MM.1S (cell line): Measurements from ENCODE around the gene USP17L21.
"Not testable (repeated sequence)": the region's sequence is repeated elsewhere in the genome, so short reads cannot be mapped to it uniquely, and the experiment has no call there.

Experiments
- DNase-seq: peaks from one replicate; pipeline ENCODE4 v3.0.0-alpha.2; 2015
- H2AFZ ChIP-seq: fragments of 300-600 bp; sonication (generic); 2 replicates; pipeline ENCODE4 v1.6.0; 2016; ENCODE audit warnings: antibody characterized with exemption, low read length
- H3F3A ChIP-seq: fragments of 300-600 bp; sonication (generic); 2 replicates; pipeline ENCODE4 v1.6.1; 2016; ENCODE audit warnings: mild to moderate bottlenecking, antibody characterized with exemption, low read length, moderate library complexity, mixed read lengths; ENCODE audit not compliant: insufficient read depth
- H3K27ac ChIP-seq: fragments of 300-600 bp; sonication (generic); 2 replicates; pipeline ENCODE4 v1.5.1; 2016; ENCODE audit warnings: mild to moderate bottlenecking, low read length
- H3K27me3 ChIP-seq: fragments of 300-600 bp; sonication (generic); replicated peaks from 2 replicates; pipeline ENCODE4 v1.6.0; 2016; ENCODE audit warnings: low read length; ENCODE audit not compliant: insufficient read depth
- H3K36me3 ChIP-seq: fragments of 300-600 bp; sonication (generic); replicated peaks from 2 replicates; pipeline ENCODE4 v1.6.1; 2016; ENCODE audit warnings: mild to moderate bottlenecking, low read length, mixed read lengths; ENCODE audit not compliant: insufficient read depth
- H3K4me1 ChIP-seq: fragments of 300-600 bp; sonication (generic); 2 replicates; pipeline ENCODE4 v1.6.1; 2016; ENCODE audit warnings: low read length, mixed read lengths
- H3K4me2 ChIP-seq: fragments of 300-600 bp; sonication (generic); 2 replicates; pipeline ENCODE4 v1.6.0; 2016; ENCODE audit warnings: low read depth, low read length
- H3K4me3 ChIP-seq: fragments of 300-600 bp; sonication (generic); 2 replicates; pipeline ENCODE4 v1.5.1; 2016; ENCODE audit warnings: low read length, mixed read lengths
- H3K79me2 ChIP-seq: fragments of 300-600 bp; sonication (generic); 2 replicates; pipeline ENCODE4 v1.6.1; 2016; ENCODE audit warnings: mixed run types, low read length, mixed read lengths
- H3K9ac ChIP-seq: fragments of 300-600 bp; sonication (generic); 2 replicates; pipeline ENCODE4 v1.6.1; 2016; ENCODE audit warnings: low read length, mixed read lengths
- H3K9me2 ChIP-seq: fragments of 300-600 bp; sonication (generic); replicated peaks from 2 replicates; pipeline ENCODE4 v1.6.1; 2016; ENCODE audit warnings: mild to moderate bottlenecking, low read length, mixed read lengths; ENCODE audit not compliant: insufficient read depth
- H3K9me3 ChIP-seq: fragments of 300-600 bp; sonication (generic); replicated peaks from 2 replicates; pipeline ENCODE4 v1.6.1; 2016; ENCODE audit warnings: mild to moderate bottlenecking, low read length, mixed read lengths; ENCODE audit not compliant: insufficient read depth
- H4K20me1 ChIP-seq: fragments of 300-600 bp; sonication (generic); 2 replicates; pipeline ENCODE4 v1.6.1; 2016; ENCODE audit warnings: mild to moderate bottlenecking, low read length, moderate library complexity, mixed read lengths; ENCODE audit not compliant: insufficient read depth

The USP17L21 gene

GRCh38 chr4:9262572-9262971 lies at the start of gene USP17L21:
USP17L21 (plus strand) TSS chr4:9262872; CDS start chr4:9262872, 0 bp downstream.
- DNase-seq, H3K27ac ChIP-seq, H2AFZ ChIP-seq, H3K9me3 ChIP-seq, H3F3A ChIP-seq, H3K9me2 ChIP-seq, H3K4me3 ChIP-seq, H3K4me2 ChIP-seq, H3K9ac ChIP-seq, H3K4me1 ChIP-seq, H4K20me1 ChIP-seq, H3K79me2 ChIP-seq, H3K27me3 ChIP-seq, H3K36me3 ChIP-seq: not testable (repeated sequence)

GRCh38 chr4:9214701-9215100 lies 48.0 kb upstream of the USP17L21 start:
- not testable (repeated sequence) for H3K9me2 ChIP-seq, H3K4me1 ChIP-seq, H3K36me3 ChIP-seq, H3K9me3 ChIP-seq, H3K27ac ChIP-seq, H3K4me3 ChIP-seq, H3F3A ChIP-seq, H4K20me1 ChIP-seq, H3K4me2 ChIP-seq, H3K27me3 ChIP-seq, H3K79me2 ChIP-seq, H3K9ac ChIP-seq, DNase-seq, H2AFZ ChIP-seq

- not testable (repeated sequence) for H3K27me3 ChIP-seq, H2AFZ ChIP-seq, H3K4me3 ChIP-seq, H3K79me2 ChIP-seq, H3K9me2 ChIP-seq, H4K20me1 ChIP-seq, H3F3A ChIP-seq, H3K4me1 ChIP-seq, H3K4me2 ChIP-seq, H3K27ac ChIP-seq, H3K36me3 ChIP-seq, H3K9ac ChIP-seq, DNase-seq, H3K9me3 ChIP-seq
These were observed 47.6 kb upstream of the USP17L21 start, which contains the start of gene USP17L11 for GRCh38 chr4:9215105-9215504. USP17L11 (plus strand) TSS chr4:9215405; CDS start chr4:9215405, 0 bp downstream.

GRCh38 chr4:9219852-9220251 lies 42.8 kb upstream of the USP17L21 start, which contains the start of gene USP17L12:
USP17L12 (plus strand) TSS chr4:9220152; CDS start chr4:9220152, 0 bp downstream.
- not testable (repeated sequence) for H3K4me1 ChIP-seq, H2AFZ ChIP-seq, H3K36me3 ChIP-seq, H3K9me3 ChIP-seq, H3K27ac ChIP-seq, DNase-seq, H3K9me2 ChIP-seq, H3K4me3 ChIP-seq, H3K9ac ChIP-seq, H3F3A ChIP-seq, H3K4me2 ChIP-seq, H3K79me2 ChIP-seq, H3K27me3 ChIP-seq, H4K20me1 ChIP-seq

- not testable (repeated sequence) for H3K27ac ChIP-seq, H3K9me2 ChIP-seq, H3K4me1 ChIP-seq, H3K36me3 ChIP-seq, H3K27me3 ChIP-seq, H4K20me1 ChIP-seq, H2AFZ ChIP-seq, H3K9ac ChIP-seq, H3K4me2 ChIP-seq, H3K9me3 ChIP-seq, H3F3A ChIP-seq, DNase-seq, H3K4me3 ChIP-seq, H3K79me2 ChIP-seq
These were observed 38.1 kb upstream of the USP17L21 start, which contains the start of gene USP17L13 for GRCh38 chr4:9224596-9224995. USP17L13 (plus strand) TSS chr4:9224896; CDS start chr4:9224896, 0 bp downstream.

GRCh38 chr4:9230249-9230648 lies 32.4 kb upstream of the USP17L21 start:
- H3K9me3 ChIP-seq, DNase-seq, H3K36me3 ChIP-seq, H3K27ac ChIP-seq, H3K79me2 ChIP-seq, H3K4me3 ChIP-seq, H3K9me2 ChIP-seq, H3F3A ChIP-seq, H4K20me1 ChIP-seq, H3K27me3 ChIP-seq, H3K9ac ChIP-seq, H3K4me1 ChIP-seq, H2AFZ ChIP-seq, H3K4me2 ChIP-seq: not testable (repeated sequence)

GRCh38 chr4:9234085-9234484 lies 28.6 kb upstream of the USP17L21 start, which contains the start of gene USP17L15:
USP17L15 (plus strand) TSS chr4:9234385; CDS start chr4:9234385, 0 bp downstream.
- H3F3A ChIP-seq, H2AFZ ChIP-seq, H3K9me2 ChIP-seq, H3K27ac ChIP-seq, DNase-seq, H3K9ac ChIP-seq, H3K4me1 ChIP-seq, H3K4me2 ChIP-seq, H3K9me3 ChIP-seq, H4K20me1 ChIP-seq, H3K79me2 ChIP-seq, H3K4me3 ChIP-seq, H3K36me3 ChIP-seq, H3K27me3 ChIP-seq: not testable (repeated sequence)

GRCh38 chr4:9238461-9238860 lies 24.2 kb upstream of the USP17L21 start:
- H3K4me3 ChIP-seq, H3K36me3 ChIP-seq, H3K4me1 ChIP-seq, H3K79me2 ChIP-seq, H3K4me2 ChIP-seq, H3K9me3 ChIP-seq, H4K20me1 ChIP-seq, H3K27ac ChIP-seq, H3K9ac ChIP-seq, H3K27me3 ChIP-seq, H2AFZ ChIP-seq, H3F3A ChIP-seq, H3K9me2 ChIP-seq: not testable (repeated sequence)
- peak; percentile 0 for DNase-seq
